CD4-positive, alpha-beta T cell treated with Interleukin-4 for 1 hour (primary cell): ENCODE data around the gene TMEM154.

ENCODE experiments used
- DNase-seq, 2 donors: peaks; one replicate each; pipeline ENCODE4 v3.0.0-alpha.2; 2020 to 2022

Gene TMEM154

DNA sequence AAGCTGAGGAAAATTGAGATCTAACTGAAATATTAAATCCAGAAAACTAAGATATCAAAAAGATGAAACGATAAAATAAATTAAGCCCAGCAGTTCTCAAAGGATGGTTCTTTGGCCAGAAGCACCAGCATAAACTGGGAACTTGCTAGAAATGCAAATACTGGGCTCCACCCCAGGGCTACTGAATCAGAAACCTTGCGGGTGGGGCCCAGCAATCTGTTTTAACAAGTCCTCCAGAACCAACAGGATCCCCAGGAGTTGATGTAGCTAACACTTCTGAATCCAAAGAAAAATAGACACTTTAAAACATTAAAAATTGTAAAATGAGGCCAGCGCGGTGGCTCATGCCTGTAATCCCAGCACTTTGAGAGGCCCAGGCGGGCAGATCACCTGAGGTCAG lies 14.1 kb upstream of the TMEM154 start:
- no peak for DNase-seq

DNA sequence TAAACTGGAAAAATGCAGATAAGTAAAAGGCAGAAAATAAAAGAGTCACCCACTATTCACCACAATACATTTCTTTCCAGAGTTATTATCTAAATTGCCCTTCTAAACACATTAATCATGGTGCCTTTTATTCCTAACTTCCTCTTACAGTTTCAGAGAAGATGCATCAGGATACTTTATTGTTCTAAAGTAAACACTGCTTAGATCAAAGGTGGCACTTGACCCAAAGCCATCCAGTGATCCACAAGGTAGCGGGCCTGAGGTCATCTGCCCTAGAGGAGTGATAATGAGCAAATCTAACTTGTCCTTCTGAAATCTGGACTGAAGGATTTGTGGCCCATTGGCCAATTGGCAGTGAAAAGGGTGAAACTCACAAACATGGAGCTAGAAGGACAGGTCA lies 12.0 kb upstream of the TMEM154 start:
- no peak for DNase-seq

DNA sequence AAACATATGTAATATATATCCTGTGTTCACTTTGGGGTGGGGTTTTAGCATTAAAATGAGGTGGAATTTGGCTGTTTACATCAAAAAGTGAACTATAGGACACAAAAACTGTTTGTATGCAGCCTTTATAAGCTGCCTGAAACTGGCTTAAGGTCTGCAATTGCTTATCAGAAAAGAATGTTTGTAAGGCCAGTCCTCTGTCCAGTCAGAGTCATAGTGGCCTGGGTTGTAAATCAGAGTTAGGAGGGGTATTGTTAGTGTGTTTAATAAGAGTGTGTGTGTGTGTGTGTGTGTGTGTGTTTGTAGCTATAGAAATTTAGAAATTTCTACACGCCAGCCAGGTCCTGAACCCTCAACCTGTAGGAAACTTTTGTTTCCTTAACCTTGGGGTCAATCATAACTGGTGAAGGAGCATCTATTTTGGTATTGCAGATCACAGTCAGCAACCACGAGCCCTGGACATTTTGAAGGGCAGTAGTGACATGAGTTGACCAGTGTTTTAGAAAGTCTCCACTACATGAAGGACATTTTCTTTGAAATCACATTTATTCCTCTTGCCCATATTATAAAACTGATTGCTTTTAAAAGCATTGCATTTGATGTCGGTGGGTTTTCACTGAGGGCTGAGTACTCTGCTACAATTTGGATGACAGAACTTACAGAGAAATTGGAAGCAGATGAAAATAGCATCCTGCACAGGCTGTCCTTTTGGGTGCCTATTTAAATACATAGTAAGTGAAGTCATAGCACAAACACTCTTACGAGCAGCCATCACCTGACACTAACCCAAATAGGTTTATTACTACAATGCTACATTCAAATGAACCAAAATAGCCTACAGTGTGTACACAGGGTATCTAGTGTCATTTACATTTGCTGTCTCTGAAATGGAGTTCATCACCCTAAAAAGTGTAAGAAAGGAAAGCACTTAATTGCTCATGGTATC lies 11.2 kb upstream of the TMEM154 start:
- no peak for DNase-seq

DNA sequence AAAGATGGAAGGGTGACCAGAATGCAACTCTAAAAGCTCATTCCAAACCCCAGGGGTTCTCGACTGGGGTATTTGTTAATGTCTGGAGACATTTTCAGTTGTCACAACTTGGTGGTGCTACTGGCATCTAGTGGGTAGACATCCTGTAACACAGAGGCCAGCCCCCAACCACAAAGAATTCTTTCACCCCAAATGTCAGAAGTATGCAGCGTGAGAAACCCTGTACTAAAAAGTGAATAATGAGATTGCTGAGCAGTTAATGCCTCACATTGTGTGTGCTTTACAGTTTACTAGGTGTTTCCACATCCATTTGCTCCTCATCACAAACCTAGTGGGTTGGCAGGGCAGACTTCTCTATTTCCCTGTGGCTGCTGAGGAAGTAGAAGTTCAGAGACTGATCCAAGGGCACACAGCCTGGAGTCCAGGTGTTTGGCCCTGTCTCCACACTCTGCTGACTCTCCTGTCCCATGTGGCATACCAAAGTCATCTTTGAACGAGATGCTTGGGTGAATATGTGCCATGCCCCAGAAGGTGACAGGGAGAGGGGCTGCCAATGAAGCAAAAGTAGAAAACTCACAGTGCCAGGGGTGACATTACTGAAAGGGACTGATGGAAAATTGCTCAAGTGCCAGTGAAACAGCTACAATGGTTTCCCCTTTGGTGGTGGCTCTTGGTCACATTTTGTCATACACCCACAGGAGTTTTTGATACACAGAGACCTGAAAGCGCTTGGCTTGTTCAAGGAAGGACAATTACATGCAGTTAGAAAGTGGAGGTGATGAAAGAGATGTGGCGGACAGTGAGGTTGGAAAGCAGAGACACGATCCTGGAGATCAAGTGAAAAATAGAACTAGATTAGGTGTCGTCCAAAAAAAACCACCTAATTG lies 10.1 kb upstream of the TMEM154 start:
- DNase-seq = no peak

DNA sequence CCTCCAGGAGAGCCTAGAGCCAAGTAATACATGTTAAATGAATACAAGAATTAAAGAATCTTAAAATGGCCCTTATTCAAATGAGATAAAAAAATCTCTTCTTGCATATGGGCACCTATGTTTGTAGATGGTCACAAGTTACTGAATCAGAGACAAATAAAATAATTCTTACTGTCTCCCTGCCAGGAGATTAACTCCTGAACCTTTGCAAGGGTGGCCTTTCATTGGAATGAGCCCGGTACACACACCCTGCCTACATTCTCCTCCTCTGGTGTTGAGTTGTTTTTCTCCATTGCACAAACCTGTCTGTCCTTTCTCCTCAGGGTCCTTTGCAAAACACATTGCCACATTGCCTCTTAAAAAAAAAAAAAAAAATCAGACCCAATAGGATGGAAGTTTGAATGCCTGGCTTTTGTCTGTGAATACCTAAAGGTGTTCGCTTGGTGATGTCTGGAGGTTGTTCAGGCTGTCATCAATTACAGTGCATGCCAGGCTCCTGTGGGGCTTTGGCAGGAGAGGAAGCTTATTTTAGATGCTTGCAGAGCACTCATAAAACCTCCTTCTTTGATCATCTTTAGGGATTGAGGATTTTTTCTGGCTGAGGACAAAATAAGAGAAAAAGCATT lies 8.3 kb upstream of the TMEM154 start:
- DNase-seq = no peak

DNA sequence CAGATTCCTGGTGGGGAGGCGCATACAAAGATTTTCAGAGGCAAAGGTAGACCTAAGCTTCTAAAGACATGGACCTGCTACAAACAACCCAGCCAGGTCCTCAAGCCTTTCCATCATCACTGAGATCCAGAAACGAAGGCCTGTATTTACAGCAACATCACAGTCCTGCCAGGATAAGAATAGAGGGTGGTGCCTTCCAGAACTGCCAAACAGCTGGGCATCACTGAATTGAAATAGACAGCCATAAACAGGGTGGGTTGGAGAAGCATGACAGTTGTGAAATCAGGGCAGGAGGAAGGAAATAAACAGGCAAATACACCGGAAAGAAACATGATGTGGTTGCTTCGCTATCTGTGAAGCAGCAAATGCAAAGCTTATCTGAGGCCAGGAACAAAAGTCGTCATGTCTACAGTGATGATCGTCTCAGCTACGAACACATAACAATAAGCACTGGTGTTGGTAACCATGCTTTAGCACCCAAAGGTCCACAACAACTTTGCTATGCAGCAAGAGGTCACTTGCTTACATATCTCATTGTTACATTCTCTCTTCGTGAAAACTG lies 6.7 kb upstream of the TMEM154 start:
- DNase-seq = no peak

DNA sequence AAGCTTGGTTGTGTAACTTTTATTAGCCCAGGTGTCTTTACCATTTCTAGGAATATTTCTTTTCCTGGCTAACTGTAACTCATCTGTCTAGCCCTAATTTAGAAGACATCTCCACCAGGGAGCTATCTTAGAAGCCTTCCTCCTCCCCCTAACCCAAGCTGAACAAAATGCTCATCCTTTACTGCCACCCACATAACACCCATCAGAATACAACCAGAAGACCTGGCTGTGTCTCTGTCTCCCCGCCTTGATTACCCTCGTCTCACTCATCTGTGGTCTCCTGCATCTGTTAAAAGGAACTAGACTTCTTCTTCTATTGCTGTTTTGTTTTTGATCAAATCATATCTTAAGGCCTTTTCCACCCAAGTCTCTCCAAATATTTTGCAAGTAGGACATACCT lies 4.8 kb upstream of the TMEM154 start:
- DNase-seq = no peak

DNA sequence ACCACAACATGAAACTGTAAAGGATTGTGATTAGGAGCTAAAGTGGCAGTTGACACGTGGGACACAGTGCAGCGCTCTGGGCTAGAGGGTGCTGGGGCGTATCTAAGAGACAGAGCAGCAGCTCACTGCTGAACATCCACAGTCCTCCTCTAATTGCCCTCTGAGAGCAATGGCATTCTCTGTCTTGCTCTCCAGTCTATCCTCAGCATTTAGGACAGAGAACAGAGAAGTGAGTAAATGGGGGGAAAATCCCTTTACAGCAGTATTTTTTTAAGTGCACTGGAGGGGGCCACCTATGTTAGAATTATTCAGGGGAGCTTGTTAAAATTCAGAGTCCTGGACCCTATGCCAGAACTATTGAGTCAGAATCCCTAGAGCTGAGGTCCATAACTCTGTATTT lies 4.2 kb upstream of the TMEM154 start:
- no peak for DNase-seq

DNA sequence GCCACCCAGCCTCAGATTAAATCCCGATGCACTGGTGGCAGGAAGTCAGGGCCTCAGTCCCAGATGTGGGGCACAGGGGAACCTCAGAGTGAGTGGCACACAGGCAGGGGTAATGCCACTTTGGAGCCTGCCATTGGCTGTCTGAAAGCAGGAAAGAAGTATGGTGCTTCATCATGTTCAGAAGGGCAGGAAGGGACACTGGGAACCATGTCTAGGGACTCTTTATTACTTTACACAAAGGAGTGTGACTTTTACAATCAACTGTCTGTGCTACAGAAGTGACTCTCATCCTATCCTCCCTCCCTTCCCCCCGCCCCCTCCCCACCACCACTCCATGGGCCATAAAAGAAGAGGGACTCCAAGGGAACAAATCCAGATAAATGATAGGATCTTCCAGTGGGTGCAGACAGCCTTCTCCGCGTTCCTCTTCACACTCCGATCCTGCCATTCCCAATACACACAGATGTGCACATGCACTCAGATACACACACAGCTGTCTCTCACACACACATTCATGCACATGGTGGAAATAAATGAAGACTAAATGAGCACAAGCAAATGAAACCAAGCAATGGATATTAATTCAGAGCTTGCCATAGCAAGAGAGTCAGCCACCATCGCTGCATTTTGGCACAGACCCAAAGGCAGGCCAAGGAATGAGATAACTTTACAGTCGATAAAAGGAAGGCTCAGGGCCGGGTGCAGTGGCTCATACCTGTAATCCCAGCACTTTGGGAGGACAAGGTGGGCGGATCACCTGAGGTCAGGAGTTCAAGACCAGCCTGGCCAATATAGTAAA lies 2.5 kb upstream of the TMEM154 start:
- no peak for DNase-seq

DNA sequence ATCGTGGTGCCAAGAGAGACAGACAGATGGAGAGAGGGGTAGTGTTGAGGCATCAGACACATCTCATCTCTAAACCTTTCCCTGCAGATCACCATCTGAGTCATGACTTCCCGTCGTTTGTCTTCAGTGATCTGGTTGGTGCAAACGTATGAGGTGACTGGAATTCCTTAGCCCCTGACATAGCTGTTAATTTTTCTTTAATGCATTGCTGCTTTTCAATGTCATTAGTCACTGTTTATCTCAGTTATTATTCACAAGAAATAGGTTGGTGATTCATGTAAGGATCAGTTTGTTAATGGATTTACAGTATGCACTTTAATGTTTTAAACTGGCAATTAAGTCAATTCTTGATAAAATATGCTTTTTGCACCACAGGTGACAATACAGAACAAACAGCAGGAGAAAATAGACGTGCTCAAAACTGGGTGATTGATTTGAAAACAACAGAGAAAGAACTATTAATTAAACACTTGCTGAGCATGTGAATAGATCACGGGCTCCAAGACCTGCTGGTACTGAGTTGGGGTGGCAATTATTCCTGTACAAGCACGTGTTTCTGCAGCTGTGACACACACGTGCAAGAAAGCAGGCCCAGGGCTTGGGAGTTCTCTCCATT lies 1.3 kb upstream of the TMEM154 start:
- DNase-seq = no peak

DNA sequence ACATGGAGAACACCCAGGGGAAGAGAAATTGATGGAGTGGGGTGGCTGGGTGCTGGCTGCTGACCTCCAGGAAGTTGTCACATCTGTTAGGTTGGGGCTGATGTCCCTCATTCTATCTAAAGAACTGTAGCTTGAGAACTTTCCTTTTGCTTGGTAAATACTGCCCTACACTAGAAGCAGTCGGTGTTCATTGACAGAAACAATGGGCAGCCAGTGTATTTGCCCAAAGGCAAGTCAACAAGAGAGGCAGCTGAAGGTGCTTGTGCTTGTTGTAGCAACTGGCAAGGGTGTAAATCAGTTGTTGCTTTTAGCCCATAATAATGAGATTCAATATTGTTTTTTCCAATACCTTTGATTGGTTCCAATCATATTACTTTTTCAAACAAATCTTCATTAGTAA lies 956 bp downstream of the TMEM154 start:
- DNase-seq = no peak

DNA sequence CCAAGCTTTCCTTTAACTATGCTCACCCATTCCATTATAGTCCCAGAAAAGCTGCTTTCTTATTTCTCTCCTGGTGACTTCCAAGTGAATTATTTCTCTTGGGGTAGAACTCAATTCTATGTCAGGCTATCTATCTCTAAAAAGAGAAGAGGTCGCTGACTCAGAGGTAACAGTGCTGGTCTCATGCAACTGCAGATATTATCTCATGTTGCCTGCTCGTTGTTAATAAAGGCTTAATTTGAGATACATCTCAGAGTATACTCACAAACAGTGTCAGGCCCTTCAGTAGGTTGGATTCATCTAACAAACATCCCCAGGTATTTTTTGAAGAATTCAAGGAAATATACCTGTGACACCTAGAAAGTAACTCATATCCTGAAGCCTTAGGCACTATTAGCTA lies 2.7 kb downstream of the TMEM154 start:
- DNase-seq = no peak

DNA sequence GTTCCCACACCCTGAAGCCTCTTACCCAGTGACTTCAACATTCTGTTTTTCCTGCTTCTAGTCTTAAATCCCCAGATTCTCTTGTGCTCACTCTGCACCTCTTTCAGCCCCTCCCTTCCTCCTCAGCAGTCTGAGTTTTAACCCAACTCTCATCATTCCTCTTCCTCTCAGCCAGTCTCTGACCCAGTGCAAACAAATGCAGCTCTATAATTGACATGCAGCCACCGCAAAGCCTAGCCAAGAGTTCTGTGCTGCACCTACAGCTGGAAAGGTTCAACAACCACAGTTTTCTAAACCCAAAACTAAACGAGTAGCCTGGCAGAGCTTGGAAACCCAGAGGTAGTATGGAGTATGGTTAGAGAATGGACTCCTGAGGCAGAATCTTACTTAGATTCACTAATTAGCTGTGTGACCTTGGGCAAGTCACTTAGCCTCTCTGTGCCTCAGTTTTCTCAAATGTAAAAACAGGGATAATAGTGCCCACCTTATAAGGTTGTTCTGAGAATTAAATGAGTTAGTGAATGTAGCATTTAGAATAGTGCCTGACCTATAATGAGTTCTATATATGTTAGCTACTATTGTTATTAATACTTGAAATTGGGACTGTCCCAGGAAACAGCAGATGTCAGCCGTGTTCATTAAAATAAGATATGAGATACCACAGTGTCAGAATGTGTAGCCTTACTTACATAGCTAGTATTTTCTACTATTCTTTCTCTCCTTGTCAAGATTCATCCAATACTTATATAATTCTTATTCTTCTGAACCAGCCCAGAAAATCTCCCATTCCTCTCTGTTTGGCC lies 3.5 kb downstream of the TMEM154 start:
- DNase-seq = no peak

DNA sequence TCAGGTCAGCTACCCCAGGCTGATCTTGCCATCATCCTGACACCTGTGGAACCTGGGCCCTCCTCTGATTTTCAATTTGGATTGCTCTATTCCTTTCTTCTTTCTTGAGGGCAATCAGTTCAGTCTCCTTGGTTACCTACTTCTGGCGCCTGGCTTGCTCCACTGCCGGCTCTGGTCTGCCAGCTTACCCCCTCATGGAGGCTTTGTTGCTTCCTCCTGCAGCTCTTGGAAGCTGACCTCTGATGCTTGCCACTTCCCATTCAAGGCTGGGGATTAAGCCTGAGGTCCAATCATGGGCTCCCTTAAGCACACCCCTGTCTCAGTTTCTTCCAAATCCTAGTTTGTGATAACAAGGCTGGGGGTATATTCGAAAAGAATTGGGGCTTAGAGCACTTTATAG lies 5.4 kb downstream of the TMEM154 start:
- DNase-seq = no peak

DNA sequence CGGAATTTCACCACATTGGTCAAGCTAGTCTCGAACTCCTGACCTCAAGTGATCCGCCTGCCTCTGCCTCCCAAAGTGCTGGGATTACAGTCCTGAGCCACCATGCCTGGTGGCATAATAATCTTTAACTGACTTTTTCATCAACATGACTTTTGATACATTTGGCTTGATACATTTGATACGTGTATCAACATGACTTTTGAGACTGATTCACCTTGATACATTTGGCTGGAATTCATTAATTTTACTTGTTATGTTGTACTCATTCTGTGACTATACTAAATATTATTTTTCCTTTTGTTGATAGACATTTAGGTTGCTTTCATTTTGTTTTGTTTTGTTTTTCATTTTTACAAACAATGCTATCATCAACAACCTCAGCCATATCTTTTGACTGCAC lies 6.3 kb downstream of the TMEM154 start:
- DNase-seq = no peak

DNA sequence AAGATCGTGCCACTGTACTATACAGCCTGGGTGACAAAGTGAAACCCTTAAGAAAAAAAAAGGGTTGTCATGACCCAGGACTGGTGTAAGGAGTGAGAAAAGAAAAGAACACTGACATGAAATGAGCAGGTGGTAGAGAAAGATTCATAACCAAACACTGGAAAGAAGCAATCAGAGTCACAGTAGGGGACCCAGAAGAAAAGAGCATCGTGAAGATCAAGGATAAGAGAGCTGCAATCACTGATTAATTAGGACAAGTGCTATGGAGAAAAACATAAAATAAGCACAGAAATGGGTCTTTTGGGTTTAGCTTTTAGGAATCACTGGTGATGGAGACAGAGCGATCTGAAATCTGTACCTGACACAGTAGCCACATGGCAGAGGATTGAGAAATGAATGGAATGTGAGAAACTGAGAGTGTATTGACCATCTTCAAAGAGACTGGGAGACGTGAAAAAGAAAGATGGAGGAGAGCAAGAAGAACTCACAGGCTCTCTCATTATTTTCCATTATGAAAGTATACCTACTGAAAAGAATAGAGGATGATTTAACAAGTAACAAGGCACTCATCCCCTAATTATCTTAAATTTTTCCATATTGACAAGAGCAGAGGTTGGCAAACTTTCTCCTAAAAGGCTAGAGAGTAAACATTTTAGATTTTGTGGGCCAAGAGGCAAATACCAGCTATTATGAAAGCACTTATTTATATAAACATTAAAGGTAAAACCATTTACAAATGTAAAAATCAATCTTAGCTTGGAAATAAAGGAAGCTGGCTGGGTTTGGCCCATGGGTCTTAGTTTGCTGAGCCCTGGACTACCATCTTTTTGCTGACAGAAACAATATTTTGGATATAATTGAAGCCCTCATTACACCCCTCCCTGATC lies 7.3 kb downstream of the TMEM154 start:
- no peak for DNase-seq

DNA sequence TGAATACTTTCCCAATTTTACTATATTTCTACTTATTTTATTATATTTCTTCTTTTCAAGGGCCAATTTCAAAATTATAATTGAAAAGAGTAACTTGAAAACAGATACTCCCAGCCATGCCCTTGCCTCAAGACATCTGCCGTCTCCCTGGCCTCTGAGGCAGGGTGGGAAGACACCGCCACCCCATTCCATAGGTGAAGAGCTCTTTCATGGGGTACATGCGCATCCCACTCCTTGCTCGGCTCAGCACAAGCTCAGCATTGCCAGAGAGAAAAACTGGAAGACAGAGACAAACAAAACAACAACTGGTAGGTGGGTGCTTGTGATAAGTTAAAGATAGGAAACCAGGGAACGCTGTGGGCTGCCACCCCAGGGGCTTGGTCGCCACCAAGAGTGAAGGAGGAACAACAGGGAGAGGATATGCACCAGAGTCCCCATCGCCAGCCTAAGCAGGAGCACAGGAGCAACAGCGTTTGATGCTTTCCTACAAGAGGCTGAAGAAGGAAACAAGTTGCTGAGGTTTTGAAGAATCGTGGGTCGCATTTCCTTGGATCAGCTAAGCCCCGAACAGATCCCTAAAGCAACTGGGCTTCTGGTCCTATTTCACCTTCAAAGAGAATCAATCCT lies 11.3 kb downstream of the TMEM154 start:
- no peak for DNase-seq

DNA sequence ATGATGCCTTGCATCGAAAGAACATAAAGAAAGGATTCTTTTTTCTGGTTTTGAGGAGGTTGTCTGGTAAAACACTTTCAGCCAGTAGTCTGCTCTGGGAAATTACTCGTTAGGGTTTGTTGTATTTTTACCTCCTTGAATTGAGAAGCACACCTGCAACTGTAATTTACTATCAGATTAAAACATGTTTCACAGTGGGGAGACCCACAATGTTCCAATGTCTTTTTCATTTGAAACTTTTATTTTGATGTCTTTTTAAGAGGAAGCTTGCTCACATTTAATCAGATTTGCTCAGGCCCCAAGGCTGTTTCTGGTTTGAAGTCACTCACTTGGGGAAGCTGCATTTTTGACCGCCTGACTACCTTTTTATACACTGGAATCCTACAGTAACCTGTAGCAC lies 12.0 kb downstream of the TMEM154 start:
- DNase-seq = no peak

DNA sequence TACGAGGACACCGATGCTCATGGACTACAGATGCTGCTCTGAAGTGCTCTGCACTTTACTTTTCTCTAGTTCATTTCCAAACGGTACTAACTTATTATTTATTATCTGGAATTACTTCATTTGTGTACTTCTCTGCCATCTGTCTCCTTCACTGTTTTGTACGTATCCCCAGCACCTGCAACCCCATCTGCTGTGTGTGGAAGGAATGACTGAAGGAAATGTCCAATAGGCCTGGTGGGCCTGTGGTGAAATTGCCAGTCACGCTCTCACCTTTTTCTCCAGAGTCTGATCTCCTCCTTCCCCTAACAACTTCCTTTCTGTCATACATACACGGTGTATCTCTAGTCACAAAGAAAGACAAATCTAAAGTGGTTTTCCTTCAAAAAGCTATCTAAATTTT lies 12.9 kb downstream of the TMEM154 start:
- no peak for DNase-seq
